ENCODE data around the gene ZNF441.
"Not testable (repeated sequence)": the region's sequence is repeated elsewhere in the genome, so short reads cannot be mapped to it uniquely, and the experiment has no call there.

ZNF441 gene

DNA sequence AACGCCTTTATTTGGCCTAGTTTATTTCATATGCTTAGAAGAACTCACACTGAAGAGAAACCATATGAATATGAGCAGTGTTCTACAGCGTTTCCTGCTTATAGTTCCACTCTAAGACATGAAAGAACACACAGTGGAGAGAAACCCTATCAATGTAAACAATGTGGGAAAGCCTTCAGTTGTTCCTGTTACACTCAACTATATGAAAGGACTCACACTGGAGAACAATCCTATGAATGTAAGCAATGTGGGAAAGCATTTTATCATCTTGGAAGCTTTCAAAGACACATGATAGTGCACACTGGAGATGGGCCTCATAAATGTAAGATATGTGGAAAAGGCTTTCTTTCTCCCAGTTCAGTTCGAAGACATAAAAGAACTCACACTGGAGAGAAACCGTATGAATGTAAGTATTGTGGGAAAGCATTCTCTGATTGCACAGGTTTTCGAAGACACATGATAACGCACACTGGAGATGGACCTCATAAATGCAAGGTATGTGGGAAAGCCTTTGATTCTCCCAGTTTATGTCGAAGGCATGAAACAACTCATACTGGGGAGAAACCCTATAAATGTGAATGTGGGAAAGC is 13.7 kb downstream of the ZNF441 start:
- no peak for DNase-seq (ENCODE audit: low read depth in 2 of 2)

DNA sequence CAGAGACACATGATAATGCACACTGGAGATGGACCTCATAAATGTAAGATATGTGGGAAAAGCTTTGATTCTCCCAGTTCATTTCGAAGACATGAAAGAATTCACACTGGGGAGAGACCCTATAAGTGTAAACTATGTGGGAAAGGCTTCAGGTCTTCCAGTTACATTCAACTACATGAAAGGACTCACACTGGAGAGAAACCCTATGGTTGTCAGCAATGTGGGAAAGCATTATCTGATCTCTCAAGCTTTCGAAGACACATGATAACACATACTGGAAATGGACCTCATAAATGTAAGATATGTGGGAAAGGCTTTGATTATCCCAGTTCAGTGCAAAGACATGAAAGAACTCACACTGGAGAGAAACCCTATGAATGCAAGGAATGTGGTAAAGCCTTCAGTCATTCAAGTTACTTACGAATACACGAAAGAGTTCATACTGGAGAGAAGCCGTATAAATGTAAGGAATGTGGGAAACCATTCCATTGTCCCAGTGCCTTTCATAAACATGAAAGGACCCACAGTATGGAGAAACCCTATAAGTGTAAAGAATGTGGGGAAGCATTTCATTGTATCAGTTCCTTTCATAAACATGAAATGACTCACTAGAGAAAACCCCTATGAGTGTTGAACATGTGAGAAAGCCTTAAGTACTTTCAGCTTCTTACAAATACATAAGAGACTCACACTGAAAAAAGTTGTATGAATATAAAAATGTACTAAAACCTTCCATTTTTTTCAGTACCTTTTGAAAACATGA is 14.7 kb downstream of the ZNF441 start:
- DNase-seq (ENCODE audit: low read depth in 2 of 2): no peak

DNA sequence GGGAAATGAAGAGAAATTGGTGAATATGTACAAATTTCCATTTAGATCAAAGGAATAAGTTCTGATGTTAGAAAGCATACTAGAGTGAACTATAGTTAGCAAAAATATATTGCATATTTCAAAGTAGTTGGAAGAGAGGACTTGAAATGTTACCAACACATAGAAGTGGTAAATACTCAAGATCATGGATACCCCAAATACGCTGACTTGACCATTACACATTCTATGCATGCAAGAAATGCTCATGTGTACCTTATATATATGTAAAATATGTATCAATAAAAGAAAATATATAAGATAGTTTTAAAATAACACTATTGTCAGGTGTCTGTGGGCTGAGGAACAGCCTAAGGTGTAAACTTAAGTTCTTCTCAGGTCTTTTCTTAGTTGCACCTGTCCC is 17.0 kb downstream of the ZNF441 start:
- DNase-seq (ENCODE audit: low read depth in 2 of 2): no peak

DNA sequence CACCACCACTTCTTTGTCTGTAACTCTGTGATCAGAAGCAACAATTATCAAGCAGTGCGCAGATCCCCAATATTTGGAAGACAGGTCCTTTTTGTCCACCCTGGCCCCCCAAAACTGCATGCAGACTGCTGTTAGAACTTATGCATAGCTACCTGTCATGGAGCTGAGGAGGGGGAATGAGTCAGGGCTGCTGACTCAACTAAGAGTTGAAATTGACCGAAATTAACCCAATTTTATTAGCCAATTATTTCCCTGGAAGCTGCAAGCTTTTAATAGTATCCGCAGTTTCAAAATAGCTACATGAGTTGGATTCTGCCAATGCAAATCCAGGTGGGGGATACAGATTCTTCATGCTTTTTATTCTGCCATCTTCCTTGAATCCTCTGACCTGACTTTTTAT is 17.6 kb downstream of the ZNF441 start:
- DNase-seq (ENCODE audit: low read depth in 2 of 2): no peak

DNA sequence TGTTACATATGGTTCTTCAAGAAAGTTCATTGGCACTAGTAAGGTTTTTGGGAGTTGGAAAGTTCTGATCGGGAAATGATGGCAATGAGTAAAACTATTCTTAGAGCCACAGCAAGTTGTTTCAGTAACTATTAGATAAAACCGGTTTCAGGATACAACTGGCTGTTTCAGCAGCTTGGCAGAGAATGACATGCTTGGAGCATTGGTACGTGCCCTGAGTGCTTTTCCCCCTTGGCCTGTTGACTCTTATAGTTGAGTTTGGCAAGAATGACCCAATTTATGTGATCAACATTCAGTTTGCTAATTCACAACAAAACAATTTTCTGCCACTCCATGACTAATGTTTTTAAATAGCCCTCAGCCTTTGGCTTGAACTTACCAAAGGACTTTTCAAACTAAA is 20.7 kb downstream of the ZNF441 start:
- DNase-seq (ENCODE audit: low read depth in 2 of 2): no peak

DNA sequence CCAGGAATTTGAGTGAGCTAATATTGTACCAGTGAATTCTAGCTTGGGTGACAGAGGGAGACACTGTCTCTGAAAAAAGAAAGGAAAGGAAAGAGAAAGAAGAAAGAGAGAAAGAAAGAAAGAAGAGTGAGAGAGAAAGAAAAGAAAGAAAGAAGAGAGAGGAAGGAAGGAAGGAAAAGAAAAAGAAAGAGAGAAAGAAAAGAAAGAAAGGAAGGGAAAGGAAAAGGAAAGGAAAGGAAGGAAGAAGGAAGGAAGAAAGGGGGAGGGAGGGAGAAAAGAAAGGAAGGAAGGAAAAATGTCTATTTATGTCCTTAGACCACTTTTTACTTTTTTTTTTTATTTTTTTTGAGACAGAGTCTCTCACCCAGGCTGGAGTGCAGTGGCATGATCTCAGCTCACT is 26.1 kb downstream of the ZNF441 start:
- DNase-seq (ENCODE audit: low read depth in 2 of 2): no peak

DNA sequence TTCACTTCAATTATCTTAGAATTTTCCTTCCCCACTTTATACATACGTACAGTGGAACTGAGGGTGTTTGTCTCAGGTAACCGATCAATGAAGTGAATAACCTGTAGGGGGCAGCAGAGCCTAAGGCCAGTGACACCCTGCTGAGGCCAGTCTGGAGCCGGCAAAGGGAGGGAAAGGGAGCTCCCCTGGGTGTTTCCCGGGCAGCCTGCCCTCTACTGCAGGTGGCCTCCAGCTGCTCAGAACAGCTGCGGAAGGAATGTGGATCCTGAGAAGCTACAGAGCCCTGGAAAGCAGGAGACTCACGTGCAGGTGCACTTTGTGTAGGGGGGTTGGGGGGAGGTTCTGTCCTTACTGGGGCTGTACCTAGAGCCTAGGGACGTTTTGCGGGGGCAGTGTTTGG is 30.7 kb downstream of the ZNF441 start:
- DNase-seq (ENCODE audit: low read depth in 2 of 2): peak; percentile 55 to 68

DNA sequence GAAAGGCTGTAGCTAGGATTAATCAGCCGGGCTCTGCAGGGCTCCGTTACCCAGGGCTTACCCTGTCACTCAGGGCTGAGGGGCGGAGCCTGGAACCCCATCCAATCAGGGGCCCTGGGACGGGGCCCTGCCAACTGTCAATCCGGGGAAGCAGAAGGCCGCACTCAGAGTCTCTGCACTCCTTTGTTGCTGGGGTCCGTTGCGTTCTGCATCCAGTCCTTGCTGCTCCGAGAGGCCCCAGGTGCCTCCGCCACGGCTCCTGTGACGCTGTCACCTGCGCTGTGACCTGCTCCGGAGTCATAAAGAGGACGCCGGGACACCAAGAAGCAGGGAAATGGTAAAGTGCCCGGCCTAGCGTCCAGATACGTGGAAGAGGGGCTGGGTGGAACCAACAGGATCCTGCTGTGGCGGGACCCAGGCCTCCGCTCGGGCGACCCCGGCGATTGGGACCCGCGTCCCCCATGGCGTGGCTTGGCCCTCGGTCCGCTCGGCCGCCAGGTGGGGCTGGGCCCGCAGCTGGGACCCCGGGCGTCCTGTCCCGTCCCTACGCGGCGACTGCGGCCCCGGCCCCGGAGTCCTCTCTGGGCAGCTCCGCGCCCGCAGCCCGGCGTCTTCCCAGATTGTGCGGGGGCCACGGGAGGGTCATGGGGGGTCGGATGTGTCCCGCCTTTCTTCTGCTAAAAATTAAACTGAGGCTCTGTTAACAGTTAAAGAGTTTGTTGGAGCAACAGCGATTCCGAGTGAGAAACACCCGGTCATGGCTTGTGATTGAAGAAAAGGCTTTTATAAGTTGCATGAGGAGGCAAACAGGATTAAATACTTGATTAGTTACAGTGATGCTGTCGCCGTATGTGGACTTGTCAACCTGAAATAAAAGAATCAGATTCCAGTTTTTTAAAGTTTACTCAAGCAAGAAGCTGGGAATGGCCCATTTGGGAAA is 31.9 kb downstream of the ZNF441 start, which contains the start of gene ZNF491:
ZNF491 (plus strand) TSS at position 133 of the 940 bp plus-strand sequence. CDS start 7,431 bp downstream, outside the sequence.
- peak; percentile 66 to 81 for DNase-seq (ENCODE audit: low read depth in 2 of 2)

DNA sequence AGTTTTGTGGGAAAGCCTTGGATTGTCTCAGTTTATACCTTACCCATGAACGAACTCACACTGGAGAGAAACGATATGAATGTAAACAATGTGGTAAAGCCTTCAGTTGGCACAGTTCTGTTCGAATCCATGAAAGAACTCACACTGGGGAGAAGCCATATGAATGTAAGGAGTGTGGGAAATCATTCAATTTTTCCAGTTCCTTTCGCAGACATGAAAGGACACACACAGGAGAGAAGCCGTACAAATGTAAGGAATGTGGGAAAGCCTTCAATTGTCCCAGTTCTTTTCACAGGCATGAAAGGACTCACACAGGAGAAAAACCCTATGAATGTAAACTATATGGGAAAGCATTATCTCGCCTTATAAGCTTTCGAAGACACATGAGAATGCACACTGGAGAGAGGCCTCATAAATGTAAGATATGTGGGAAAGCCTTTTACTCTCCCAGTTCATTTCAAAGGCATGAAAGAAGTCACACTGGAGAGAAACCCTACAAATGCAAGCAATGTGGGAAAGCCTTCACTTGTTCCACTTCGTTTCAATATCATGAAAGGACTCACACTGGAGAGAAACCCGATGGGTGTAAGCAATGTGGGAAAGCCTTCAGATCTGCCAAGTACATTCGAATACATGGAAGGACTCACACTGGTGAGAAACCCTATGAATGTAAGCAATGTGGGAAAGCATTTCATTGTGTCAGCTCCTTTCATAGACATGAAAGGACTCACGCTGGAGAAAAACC is 39.7 kb downstream of the ZNF441 start:
- DNase-seq (ENCODE audit: low read depth in 2 of 2): no peak

DNA sequence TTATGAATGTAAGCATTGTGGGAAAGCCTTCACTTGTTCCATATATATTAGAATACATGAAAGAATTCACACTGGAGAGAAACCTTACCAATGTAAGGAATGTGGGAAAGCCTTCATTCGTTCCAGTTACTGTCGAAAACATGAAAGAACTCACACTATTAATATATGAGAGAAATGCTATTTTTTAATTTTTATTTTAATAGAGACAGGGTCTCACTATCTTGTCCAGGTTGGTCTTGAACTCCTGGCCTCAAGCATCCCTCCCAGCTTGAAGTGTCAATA is 40.2 kb downstream of the ZNF441 start:
- no peak for DNase-seq (ENCODE audit: low read depth in 2 of 2)

DNA sequence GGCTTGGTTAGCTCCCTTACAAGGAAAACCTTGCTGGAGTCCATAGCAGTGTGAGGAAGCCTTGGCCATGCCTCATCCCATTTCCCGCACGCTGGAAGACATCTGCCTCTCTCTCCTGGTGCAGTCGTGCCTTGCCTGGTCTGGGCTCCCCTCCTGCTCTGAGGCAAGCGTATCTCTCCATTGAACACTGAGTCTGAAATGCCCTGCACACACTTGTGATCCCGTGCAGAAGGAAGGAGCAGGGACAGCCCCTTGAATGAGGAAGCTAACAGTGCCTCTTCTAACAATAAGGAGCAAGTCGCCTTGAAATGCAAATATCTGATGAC is 46.9 kb downstream of the ZNF441 start:
- no peak for DNase-seq (ENCODE audit: low read depth in 2 of 2)

DNA sequence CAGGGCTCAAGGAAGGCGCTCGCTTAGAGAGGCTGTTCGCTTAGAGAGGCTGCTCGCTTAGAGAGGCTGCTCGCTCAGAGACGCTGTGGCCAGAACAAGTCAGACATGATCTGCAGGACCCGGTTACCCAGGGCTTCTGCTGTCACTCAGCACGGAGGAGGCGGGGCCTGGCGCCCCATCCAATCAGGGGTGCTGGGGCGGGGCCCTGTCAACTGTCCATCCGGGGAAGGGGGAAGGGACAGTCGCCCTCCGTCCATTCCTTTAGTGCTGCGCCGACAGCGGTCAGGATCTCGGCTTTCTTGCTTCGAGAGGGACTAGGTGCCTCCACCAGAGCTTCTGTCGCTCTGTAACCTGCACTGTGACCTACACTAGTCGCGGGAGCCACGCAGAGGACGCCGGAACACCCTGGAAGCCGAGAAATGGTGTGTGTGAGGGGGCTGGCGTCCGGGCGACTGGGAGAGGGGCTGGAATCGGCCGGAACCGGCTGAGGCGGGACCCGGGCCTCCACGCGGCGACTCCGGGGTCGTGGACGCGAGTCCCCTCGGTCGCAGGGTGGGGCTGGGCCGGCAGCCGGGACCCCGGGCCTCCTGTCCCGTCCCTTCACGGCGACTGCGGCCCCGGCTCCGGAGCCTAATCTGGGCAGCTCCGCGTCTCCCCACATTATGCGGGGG is 47.4 kb downstream of the ZNF441 start, which contains the start of gene ZNF440:
ZNF440 (plus strand) TSS at position 245 of the 671 bp plus-strand sequence; CDS start at position 420, 175 bp downstream.
- DNase-seq (ENCODE audit: low read depth in 2 of 2): peak; percentile 62 to 87

DNA sequence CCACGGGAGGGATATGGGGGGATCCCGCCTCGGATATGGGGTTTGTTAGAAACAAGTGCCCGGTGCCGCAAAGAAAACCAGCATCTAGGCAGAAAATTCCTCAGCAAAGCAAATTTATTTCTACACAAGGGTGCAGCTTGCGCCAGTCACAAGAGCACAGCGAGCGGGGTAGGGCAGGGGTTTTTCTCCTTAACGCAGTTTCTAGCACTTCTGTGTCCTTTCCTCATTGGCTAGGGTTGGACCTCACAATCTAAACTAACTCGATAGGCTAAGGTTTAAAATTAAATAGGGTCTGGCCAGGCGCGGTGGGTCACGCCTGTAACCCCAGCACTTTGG is 47.9 kb downstream of the ZNF441 start:
- no peak for DNase-seq (ENCODE audit: low read depth in 2 of 2)

DNA sequence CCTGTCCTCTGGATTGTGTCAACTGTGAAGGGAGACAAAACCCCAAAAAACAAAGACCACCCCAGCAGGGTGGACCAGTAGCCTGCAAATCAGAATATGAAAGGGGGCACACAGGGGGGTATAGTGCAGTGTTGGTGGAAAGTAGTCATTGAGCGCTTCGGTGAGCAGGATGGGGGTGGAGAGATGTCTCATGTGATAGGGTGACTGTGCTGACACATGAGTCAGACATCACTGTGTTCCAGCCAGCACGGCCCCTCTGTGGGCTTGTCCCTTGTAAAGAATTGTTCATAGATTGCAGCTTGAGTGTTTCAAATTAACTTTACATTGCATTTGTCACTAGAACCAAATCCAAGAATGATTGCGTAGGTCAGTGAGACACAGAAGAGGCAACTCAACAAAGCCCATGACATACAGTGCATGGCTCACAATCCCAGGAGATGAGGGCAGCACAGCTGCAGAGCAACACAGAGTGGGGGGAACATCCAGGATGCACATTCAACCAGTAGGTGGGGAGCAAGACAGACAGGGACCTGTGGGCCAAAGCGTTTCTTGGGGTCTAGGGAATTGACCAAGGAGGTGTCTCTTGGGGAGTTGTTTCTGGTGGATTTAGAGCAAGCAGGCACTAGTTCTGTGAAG is 54.8 kb downstream of the ZNF441 start:
- DNase-seq (ENCODE audit: low read depth in 2 of 2): no peak

DNA sequence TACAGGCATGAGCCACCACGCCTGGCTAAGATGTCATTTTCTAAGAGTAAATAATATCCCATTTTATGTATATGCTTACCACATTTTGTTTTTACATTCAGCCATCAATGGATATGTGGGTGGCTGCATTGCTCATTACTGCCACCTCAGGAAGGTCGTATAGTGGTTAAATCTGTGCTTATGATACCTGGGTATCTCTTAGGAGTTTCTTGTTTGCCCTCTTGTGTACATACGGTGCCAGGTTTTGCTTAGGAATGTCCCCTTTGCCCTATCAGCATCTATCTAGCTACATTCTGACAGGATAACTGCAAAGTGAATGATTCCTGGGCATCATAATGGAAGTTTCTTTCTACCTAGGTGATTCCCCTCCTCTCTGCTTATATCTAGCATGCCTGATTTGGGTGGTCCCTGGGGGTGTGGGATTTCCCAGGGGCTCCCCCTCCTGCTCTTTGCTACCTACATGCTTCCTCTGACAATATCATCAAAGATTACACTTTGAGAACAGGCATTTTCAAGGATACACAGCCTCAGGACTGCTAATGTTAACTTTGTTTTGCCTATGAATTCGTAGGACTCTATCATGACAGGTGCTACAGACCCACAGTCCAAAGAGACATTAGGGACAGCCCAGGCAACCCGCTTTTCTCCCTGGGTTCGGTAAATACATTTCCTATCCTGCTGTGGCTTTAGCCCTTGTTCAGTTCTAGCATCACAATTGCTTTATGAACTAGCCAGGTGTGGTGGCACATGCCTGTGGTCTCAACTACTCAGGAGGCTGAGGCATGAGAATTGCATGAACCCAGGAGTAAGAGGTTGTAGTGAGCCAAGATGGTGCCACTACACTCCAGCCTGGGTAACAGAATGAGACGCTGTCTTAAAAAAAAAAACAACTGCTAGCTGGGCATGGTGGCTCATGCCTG is 62.4 kb downstream of the ZNF441 start:
- DNase-seq (ENCODE audit: low read depth in 2 of 2): not testable (repeated sequence)

DNA sequence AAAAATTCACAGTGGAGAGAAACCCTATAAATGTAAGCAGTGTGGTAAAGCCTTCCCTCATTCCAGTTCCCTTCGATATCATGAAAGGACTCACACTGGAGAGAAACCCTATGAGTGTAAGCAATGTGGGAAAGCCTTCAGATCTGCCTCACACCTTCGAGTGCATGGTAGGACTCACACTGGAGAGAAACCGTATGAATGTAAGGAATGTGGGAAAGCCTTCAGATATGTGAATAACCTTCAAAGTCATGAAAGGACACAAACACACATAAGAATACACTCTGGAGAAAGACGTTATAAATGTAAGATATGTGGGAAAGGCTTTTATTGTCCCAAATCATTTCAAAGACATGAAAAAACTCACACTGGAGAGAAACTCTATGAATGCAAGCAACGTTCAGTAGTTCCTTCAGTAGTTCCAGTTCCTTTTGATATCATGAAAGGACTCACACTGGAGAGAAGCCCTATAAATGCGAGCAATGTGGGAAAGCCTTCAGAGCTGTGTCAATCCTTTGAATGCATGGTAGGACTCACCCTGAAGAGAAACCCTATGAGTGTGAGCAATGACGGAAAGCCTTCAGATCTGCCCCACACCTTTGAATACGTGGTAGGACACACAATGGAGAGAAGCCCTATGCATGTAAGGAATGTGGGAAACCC is 65.6 kb downstream of the ZNF441 start:
- no peak for DNase-seq (ENCODE audit: low read depth in 2 of 2)

DNA sequence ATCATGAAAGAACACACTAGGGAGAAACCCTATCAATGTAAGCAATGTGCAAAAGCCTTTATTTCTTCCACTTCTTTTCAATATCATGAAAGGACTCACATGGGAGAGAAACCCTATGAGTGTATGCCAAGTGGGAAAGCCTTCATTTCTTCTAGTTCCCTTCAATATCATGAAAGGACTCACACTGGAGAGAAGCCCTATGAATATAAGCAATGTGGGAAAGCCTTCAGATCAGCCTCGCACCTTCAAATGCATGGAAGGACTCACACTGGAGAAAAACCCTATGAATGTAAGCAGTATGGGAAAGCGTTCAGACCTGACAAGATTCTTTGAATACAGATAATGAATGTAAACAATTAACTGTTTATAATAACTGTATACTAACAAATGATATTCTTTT is 66.7 kb downstream of the ZNF441 start:
- DNase-seq (ENCODE audit: low read depth in 2 of 2): no peak

Measured in stimulated activated CD4-positive, alpha-beta T cell treated with anti-CD3 and anti-CD28 coated beads, Interleukin-1b, Interleukin-23, amount 100 ng/mL, for 4 hours (primary cell).